ENCODE measurements around the gene TAF7.

The TAF7 gene

GRCh38 chr5:141328231-141328630, 7.6 kb upstream of the TAF7 start (continued):
- TF ChIP-seq AEBP2 (tag by site-specific recombination; IDR thresholded peaks at IDR 0.05; ENCODE audit: borderline replicate concordance) (no peak), ZBTB8A (tag by site-specific recombination; IDR thresholded peaks at IDR 0.05) (no peak), PRDM2 (tag by site-specific recombination; IDR thresholded peaks at IDR 0.05; ENCODE audit: borderline replicate concordance) (no peak), ZNF155 (tag by site-specific recombination; IDR thresholded peaks at IDR 0.05) (no peak), ZNF362 (tag by site-specific recombination; IDR thresholded peaks at IDR 0.05) (no peak), KLF7 (tag by site-specific recombination; IDR thresholded peaks at IDR 0.05; ENCODE audit: borderline replicate concordance) (no peak), ZNF214 (tag by site-specific recombination; IDR thresholded peaks at IDR 0.05; ENCODE audit: borderline replicate concordance) (no peak), ZNF24 (tag by site-specific recombination; IDR thresholded peaks at IDR 0.05) (no peak), ZBTB21 (tag by site-specific recombination; IDR thresholded peaks at IDR 0.05) (no peak), ZNF266 (tag by site-specific recombination; IDR thresholded peaks at IDR 0.05; ENCODE audit: low read depth) (no peak), ZNF529 (tag by site-specific recombination; IDR thresholded peaks at IDR 0.05; ENCODE audit: insufficient replicate concordance) (no peak)

GRCh38 chr5:141326088-141326854, 5.7 kb upstream of the TAF7 start:
- Histone ChIP-seq H3K36me3 (ENCODE audit: control insufficient read depth in 2 of 2, insufficient read depth in 1 of 2, low read length in 2 of 2) (no peaks in the 10 kb centered on the region), H3K4me1 (ENCODE audit: control insufficient read depth, insufficient read depth, low read length) (no peaks in the 10 kb centered on the region), H3K27ac (ENCODE audit: extremely low read depth, low read depth, low read length) (no peak overlapping the region), H3K9me3 (ENCODE audit: control insufficient read depth, insufficient read depth, low read depth, low read length) (no peaks in the 10 kb centered on the region), H3K4me3 (ENCODE audit: low read depth, low read length) (no peak overlapping the region)
- ChIA-PET CTCF (interaction anchor here (0.5 to 5.3 kb wide), 2 partner anchors 13 to 1373 kb away, joined by 6 to 41 read pairs; partner anchors contain the start of gene PCDHGA2), POLR2A (interaction anchor here (0.7 kb wide), 1 partner anchor 38 kb away, joined by 3 read pairs; the partner anchor contains the start of gene PCDHGA5)
- TF ChIP-seq TRIM28 (IDR thresholded peaks at IDR 0.05; ENCODE audit: borderline replicate concordance, low read length) (0 out of 2 replicates have a peak, but pooled peaks have one; percentile 16), ZBTB6 (tag by site-specific recombination; IDR thresholded peaks at IDR 0.05) (no peak), ZNF239 (tag by site-specific recombination; IDR thresholded peaks at IDR 0.05) (no peak), SETDB1 (IDR thresholded peaks at IDR 0.05; ENCODE audit: insufficient read length, low read length) (peak; percentile 38), ZNF426 (tag by site-specific recombination; IDR thresholded peaks at IDR 0.05) (no peak)
